Measurements from ENCODE around the gene FOXP4. TPM values are rescaled to one million over a fixed set of nuclear protein-coding genes. Genes with fewer than 3 reads are reported as not detected.

FOXP4 gene
- total RNA-seq, 6 experiments from 2014 or later = 17.9 to 24.4 (median 24.0) TPM

DNA sequence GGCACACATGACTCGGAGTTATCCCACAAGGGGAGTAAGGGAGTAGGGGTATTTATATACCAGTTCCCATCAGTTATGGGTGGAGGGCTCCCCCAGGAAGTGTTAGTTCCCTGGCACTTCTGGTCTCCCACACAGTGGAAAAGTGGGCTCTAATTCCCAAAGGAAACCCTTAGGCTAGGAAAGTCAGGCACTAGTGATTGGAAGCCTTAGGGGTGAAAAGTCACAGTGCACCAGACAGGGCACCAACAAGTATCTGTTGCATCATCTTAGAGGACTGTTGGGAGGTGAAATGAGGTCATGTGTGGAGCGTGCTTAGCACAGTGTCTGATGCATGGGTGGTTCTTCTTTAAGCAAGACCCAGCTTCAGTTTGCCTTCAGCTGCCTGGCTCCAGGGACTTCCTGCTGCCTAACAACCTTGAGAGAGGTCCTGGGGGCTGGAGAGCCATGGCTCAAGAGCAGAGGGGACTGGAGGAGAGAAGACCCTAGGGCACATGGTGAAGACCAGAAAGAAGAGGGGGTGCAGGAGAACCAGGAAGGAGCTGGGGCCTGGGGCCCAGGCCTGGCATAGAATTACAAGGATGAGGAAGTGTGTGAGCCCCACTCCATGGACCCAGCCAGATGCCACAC is 7.5 kb upstream of the FOXP4 start:
- H3K36me3 Mint-ChIP-seq (ENCODE audit: low read depth) = no peaks in the 10 kb centered on the region
- no peak overlapping the region for H3K4me3 Mint-ChIP-seq

DNA sequence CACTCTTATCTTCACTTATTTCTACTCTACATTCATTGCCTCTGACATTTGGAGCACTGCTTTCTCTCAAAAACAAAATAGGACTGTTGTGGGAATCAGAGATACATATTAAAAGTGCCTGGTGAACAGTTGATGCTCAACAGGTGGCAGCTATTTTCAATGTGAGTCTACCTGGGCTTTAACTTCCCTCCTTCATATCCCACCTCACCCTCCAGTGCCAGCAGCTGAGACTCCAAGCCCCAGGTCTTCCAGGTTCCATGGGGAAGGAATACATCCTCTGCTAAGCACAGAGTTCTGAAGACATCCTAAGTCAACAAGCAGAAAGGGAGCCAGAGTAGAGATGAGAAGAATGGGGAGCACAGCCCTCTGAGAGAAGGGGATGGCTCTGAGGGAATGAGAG is 7.0 kb upstream of the FOXP4 start:
- DNase-seq = no peak
- Mint-ChIP-seq H3K4me3 (no peak overlapping the region), H3K27ac (no peak overlapping the region), H3K36me3 (ENCODE audit: low read depth) (no peaks in the 10 kb centered on the region), H3K4me1 (ENCODE audit: low read depth) (no peaks in the 10 kb centered on the region), H3K27me3 (ENCODE audit: insufficient read depth) (peaks cover 10% of the 10 kb centered on the region), H3K9me3 (no peaks in the 10 kb centered on the region)
- TF ChIP-seq, protein P1, sequence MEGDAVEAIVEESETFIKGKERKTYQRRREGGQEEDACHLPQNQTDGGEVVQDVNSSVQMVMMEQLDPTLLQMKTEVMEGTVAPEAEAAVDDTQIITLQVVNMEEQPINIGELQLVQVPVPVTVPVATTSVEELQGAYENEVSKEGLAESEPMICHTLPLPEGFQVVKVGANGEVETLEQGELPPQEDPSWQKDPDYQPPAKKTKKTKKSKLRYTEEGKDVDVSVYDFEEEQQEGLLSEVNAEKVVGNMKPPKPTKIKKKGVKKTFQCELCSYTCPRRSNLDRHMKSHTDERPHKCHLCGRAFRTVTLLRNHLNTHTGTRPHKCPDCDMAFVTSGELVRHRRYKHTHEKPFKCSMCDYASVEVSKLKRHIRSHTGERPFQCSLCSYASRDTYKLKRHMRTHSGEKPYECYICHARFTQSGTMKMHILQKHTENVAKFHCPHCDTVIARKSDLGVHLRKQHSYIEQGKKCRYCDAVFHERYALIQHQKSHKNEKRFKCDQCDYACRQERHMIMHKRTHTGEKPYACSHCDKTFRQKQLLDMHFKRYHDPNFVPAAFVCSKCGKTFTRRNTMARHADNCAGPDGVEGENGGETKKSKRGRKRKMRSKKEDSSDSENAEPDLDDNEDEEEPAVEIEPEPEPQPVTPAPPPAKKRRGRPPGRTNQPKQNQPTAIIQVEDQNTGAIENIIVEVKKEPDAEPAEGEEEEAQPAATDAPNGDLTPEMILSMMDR (IDR thresholded peaks at IDR 0.05) = no peak

More for the DNA sequence above, 7.5 kb upstream of the FOXP4 start:
- H3K27ac Mint-ChIP-seq = no peak overlapping the region
- H3K9me3 Mint-ChIP-seq = no peaks in the 10 kb centered on the region
- no peaks in the 10 kb centered on the region for H3K4me1 Mint-ChIP-seq (ENCODE audit: low read depth)
- no peak for DNase-seq
- TF ChIP-seq, protein P1 (IDR thresholded peaks at IDR 0.05) = no peak
- H3K27me3 Mint-ChIP-seq (ENCODE audit: insufficient read depth) = peaks cover 10% of the 10 kb centered on the region

DNA sequence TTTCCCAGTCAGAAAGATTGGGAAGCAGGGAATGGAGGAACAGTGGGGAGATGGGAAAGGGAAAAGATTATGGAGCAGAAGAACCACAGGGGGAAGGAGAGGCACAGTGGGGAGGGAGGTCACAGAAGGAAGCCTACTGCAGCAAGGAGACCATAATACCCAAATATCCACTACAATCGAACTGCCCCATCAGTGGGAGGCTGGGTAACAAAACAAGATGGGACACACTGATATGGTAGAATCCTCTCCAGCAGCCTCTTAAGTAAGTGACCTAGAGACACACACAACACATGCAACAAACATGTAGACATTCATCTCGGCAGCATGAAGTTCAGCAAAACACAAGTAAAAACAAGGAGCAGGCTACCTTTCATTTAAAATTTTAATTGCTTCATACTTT is 4.8 kb upstream of the FOXP4 start:
- Mint-ChIP-seq H3K4me1 (ENCODE audit: low read depth) (peaks cover 14% of the 10 kb centered on the region), H3K4me3 (no peak overlapping the region), H3K27me3 (ENCODE audit: insufficient read depth) (peaks cover 7% of the 10 kb centered on the region), H3K9me3 (no peaks in the 10 kb centered on the region), H3K36me3 (ENCODE audit: low read depth) (no peaks in the 10 kb centered on the region), H3K27ac (no peak overlapping the region)
- TF ChIP-seq, protein P1 (IDR thresholded peaks at IDR 0.05) = no peak
- no peak for DNase-seq

DNA sequence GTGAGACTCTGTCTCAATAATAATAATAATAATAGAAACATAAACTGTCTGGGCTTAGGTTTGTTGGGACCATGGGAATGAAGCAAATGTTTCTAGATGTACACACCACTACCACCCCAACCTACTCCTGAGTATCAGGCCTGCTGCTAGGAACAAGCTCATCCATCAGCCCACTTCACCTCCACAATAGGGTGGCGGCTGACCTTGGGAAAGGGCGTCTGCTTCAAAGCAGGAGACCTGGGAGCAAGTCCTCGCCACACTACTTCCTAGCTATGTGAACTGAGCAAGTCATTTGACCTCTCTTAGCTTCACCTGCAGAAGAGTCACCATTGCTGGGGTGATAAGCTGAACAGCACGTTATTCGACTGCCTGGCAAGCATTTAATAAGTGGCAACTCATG is 3.1 kb upstream of the FOXP4 start:
- Mint-ChIP-seq H3K4me3 (no peak overlapping the region), H3K9me3 (no peaks in the 10 kb centered on the region), H3K36me3 (ENCODE audit: low read depth) (no peaks in the 10 kb centered on the region), H3K27me3 (ENCODE audit: insufficient read depth) (peaks cover 7% of the 10 kb centered on the region), H3K27ac (no peak overlapping the region), H3K4me1 (ENCODE audit: low read depth) (peaks cover 14% of the 10 kb centered on the region)
- DNase-seq = no peak
- TF ChIP-seq, protein P1 (IDR thresholded peaks at IDR 0.05) = no peak

DNA sequence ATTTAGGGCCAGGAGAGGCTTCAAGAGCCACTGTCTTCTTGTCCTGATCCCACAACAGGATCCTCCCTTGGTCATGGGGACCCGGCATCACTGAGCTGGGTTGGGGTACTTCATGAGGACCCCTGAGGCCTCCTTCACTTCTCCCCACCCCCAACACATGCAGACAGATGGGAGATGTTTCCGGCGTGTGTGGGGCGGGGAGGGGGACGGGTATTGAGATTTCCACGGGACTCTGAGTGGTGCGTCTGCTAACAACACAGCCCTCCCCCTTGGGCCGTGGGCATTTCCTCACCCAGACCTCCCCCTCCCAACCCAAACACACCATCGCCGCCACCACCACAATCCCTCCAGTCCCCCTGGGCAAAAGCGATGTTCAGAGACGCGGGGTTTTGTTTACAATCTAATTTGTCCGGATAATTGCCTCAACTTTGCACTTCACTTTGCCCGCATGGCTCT is 906 bp upstream of the FOXP4 start:
- no peak for DNase-seq
- Mint-ChIP-seq H3K4me1 (ENCODE audit: low read depth) (peaks cover 14% of the 10 kb centered on the region), H3K27ac (no peak overlapping the region), H3K36me3 (ENCODE audit: low read depth) (no peaks in the 10 kb centered on the region), H3K9me3 (no peaks in the 10 kb centered on the region), H3K4me3 (peak overlapping the region; percentile 87), H3K27me3 (ENCODE audit: insufficient read depth) (peaks cover 4% of the 10 kb centered on the region)
- TF ChIP-seq, protein P1 (IDR thresholded peaks at IDR 0.05) = no peak
